ENCODE data around the gene SFTPD.

Gene SFTPD

GRCh38 chr10:79979976-79980687 is 31.2 kb upstream of the SFTPD start:
- Histone ChIP-seq H2AFZ (ENCODE audit: insufficient read depth, low read length, poor library complexity) (no peak overlapping the region), H2AK5ac (ENCODE audit: low read length) (no peak overlapping the region), H3K9me3 (ENCODE audit: insufficient read depth, low read depth, low read length) (peaks cover 5% of the 10 kb centered on the region), H4K12ac (ENCODE audit: low read depth, low read length) (no peak overlapping the region), H3K9ac (ENCODE audit: low read length) (no peak overlapping the region), H3K23ac (ENCODE audit: low read length) (no peak overlapping the region), H3K4ac (ENCODE audit: low read depth, low read length) (no peak overlapping the region), H3K36me3 (ENCODE audit: control insufficient read depth in 1 of 2, insufficient read depth in 2 of 2, low read length in 2 of 2) (no peaks in the 10 kb centered on the region), H3K18ac (ENCODE audit: low read length) (no peak overlapping the region), H3K79me2 (ENCODE audit: control insufficient read depth, insufficient read depth, low read length, poor library complexity) (peaks cover 3% of the 10 kb centered on the region), H2BK120ac (ENCODE audit: insufficient read depth, low read length, poor library complexity) (no peak overlapping the region), H4K91ac (ENCODE audit: low read depth, low read length) (no peak overlapping the region), H3K4me3 (ENCODE audit: low read depth, low read length) (no peak overlapping the region), H3K14ac (ENCODE audit: low read length) (no peak overlapping the region), H2BK12ac (ENCODE audit: low read length) (no peak overlapping the region), H3K27ac (ENCODE audit: low read depth, low read length) (no peak overlapping the region), H3K4me2 (ENCODE audit: low read length) (no peak overlapping the region), H2BK5ac (ENCODE audit: low read depth, low read length, poor library complexity) (no peak overlapping the region), H4K8ac (ENCODE audit: low read depth, low read length) (no peak overlapping the region), H3K79me1 (ENCODE audit: low read length) (peaks cover 5% of the 10 kb centered on the region), H3K4me1 (ENCODE audit: control insufficient read depth in 1 of 2, insufficient read depth in 2 of 2, low read length in 2 of 2) (peaks cover 0 to 5% of the 10 kb centered on the region in 2 experiments), H3K27me3 (ENCODE audit: insufficient read depth, low read length) (peaks cover 3% of the 10 kb centered on the region)
- DNase-seq = no peak
- WGBS (ENCODE audit: extremely low coverage, insufficient coverage, insufficient read length) = no CpG with 5 or more reads among the region's 2 CpGs

GRCh38 chr10:79979310-79979975 is 30.5 kb upstream of the SFTPD start:
- H3K27me3 ChIP-seq (ENCODE audit: insufficient read depth, low read length) = peaks cover 3% of the 10 kb centered on the region
- H4K12ac ChIP-seq (ENCODE audit: low read depth, low read length) = no peak overlapping the region
- no peak overlapping the region for H3K9ac ChIP-seq (ENCODE audit: low read length)
- no peak overlapping the region for H3K4me2 ChIP-seq (ENCODE audit: low read length)
- H2AK5ac ChIP-seq (ENCODE audit: low read length) = no peak overlapping the region
- no peak overlapping the region for H3K14ac ChIP-seq (ENCODE audit: low read length)
- no peak overlapping the region for H3K4ac ChIP-seq (ENCODE audit: low read depth, low read length)
- H3K23ac ChIP-seq (ENCODE audit: low read length) = no peak overlapping the region
- no peak overlapping the region for H4K91ac ChIP-seq (ENCODE audit: low read depth, low read length)
- no peak overlapping the region for H2BK12ac ChIP-seq (ENCODE audit: low read length)
- no peak overlapping the region for H3K18ac ChIP-seq (ENCODE audit: low read length)
- H2BK120ac ChIP-seq (ENCODE audit: insufficient read depth, low read length, poor library complexity) = no peak overlapping the region
- H3K4me1 ChIP-seq (ENCODE audit: control insufficient read depth in 1 of 2, insufficient read depth in 2 of 2, low read length in 2 of 2) = peaks cover 0 to 5% of the 10 kb centered on the region in 2 experiments
- DNase-seq = no peak
- H3K36me3 ChIP-seq (ENCODE audit: control insufficient read depth in 1 of 2, insufficient read depth in 2 of 2, low read length in 2 of 2) = no peaks in the 10 kb centered on the region
- peaks cover 5% of the 10 kb centered on the region for H3K9me3 ChIP-seq (ENCODE audit: insufficient read depth, low read depth, low read length)
- no peak overlapping the region for H2AFZ ChIP-seq (ENCODE audit: insufficient read depth, low read length, poor library complexity)
- H3K79me1 ChIP-seq (ENCODE audit: low read length) = peaks cover 5% of the 10 kb centered on the region
- no peak overlapping the region for H2BK5ac ChIP-seq (ENCODE audit: low read depth, low read length, poor library complexity)
- H4K8ac ChIP-seq (ENCODE audit: low read depth, low read length) = no peak overlapping the region
- no peak overlapping the region for H3K27ac ChIP-seq (ENCODE audit: low read depth, low read length)
- no peak overlapping the region for H3K4me3 ChIP-seq (ENCODE audit: low read depth, low read length)
- WGBS (ENCODE audit: extremely low coverage, insufficient coverage, insufficient read length) = no CpG with 5 or more reads among the region's 3 CpGs
- peaks cover 3% of the 10 kb centered on the region for H3K79me2 ChIP-seq (ENCODE audit: control insufficient read depth, insufficient read depth, low read length, poor library complexity)

DNA sequence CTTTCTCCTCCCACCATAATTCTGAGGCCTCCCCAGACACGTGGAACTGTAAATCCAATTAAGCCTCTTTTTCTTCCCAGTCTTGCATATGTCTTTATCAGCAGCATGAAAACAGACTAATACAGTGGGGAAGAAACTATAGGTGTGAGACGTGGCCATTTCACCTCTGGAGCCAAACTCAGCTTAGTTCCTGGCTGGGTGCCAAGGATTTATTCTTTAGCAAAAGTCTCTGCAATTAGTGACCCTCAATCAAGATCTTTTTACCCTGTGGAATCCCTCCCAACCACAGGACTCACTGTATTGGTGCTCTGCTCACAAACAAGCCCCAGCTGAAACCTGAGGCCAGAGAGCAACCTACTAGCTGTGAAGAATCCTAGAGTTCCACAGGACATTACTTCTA is 28.1 kb upstream of the SFTPD start:
- no peak overlapping the region for H3K4me3 ChIP-seq (ENCODE audit: low read depth, low read length)
- H2BK12ac ChIP-seq (ENCODE audit: low read length) = no peak overlapping the region
- no peak overlapping the region for H4K8ac ChIP-seq (ENCODE audit: low read depth, low read length)
- no peak overlapping the region for H3K18ac ChIP-seq (ENCODE audit: low read length)
- H3K14ac ChIP-seq (ENCODE audit: low read length) = no peak overlapping the region
- no peak overlapping the region for H3K27ac ChIP-seq (ENCODE audit: low read depth, low read length)
- H3K79me1 ChIP-seq (ENCODE audit: low read length) = peaks cover 4% of the 10 kb centered on the region
- H3K4me2 ChIP-seq (ENCODE audit: low read length) = no peak overlapping the region
- H2BK5ac ChIP-seq (ENCODE audit: low read depth, low read length, poor library complexity) = no peak overlapping the region
- H3K9me3 ChIP-seq (ENCODE audit: insufficient read depth, low read depth, low read length) = peaks cover 5% of the 10 kb centered on the region
- no peaks in the 10 kb centered on the region for H3K27me3 ChIP-seq (ENCODE audit: insufficient read depth, low read length)
- H3K36me3 ChIP-seq (ENCODE audit: control insufficient read depth in 1 of 2, insufficient read depth in 2 of 2, low read length in 2 of 2) = no peaks in the 10 kb centered on the region
- no peak overlapping the region for H3K4ac ChIP-seq (ENCODE audit: low read depth, low read length)
- H4K91ac ChIP-seq (ENCODE audit: low read depth, low read length) = no peak overlapping the region
- no peak overlapping the region for H2AFZ ChIP-seq (ENCODE audit: insufficient read depth, low read length, poor library complexity)
- peaks cover 0 to under 1% of the 10 kb centered on the region in 2 experiments for H3K4me1 ChIP-seq (ENCODE audit: control insufficient read depth in 1 of 2, insufficient read depth in 2 of 2, low read length in 2 of 2)
- H3K9ac ChIP-seq (ENCODE audit: low read length) = no peak overlapping the region
- no peak for DNase-seq
- no peak overlapping the region for H2AK5ac ChIP-seq (ENCODE audit: low read length)
- peaks cover 3% of the 10 kb centered on the region for H3K79me2 ChIP-seq (ENCODE audit: control insufficient read depth, insufficient read depth, low read length, poor library complexity)
- no CpG with 5 or more reads among the region's 2 CpGs for WGBS (ENCODE audit: extremely low coverage, insufficient coverage, insufficient read length)
- H4K12ac ChIP-seq (ENCODE audit: low read depth, low read length) = no peak overlapping the region
- no peak overlapping the region for H2BK120ac ChIP-seq (ENCODE audit: insufficient read depth, low read length, poor library complexity)
- H3K23ac ChIP-seq (ENCODE audit: low read length) = no peak overlapping the region

- H3K9ac ChIP-seq (ENCODE audit: low read length) = no peak overlapping the region
- H3K79me1 ChIP-seq (ENCODE audit: low read length) = no peaks in the 10 kb centered on the region
- H3K18ac ChIP-seq (ENCODE audit: low read length) = no peak overlapping the region
- no peaks in the 10 kb centered on the region for H3K9me3 ChIP-seq (ENCODE audit: insufficient read depth, low read depth, low read length)
- H4K91ac ChIP-seq (ENCODE audit: low read depth, low read length) = no peak overlapping the region
- H2BK120ac ChIP-seq (ENCODE audit: insufficient read depth, low read length, poor library complexity) = no peak overlapping the region
- no peaks in the 10 kb centered on the region for H3K36me3 ChIP-seq (ENCODE audit: control insufficient read depth in 1 of 2, insufficient read depth in 2 of 2, low read length in 2 of 2)
- H2AFZ ChIP-seq (ENCODE audit: insufficient read depth, low read length, poor library complexity) = no peak overlapping the region
- H3K27ac ChIP-seq (ENCODE audit: low read depth, low read length) = no peak overlapping the region
- H2AK5ac ChIP-seq (ENCODE audit: low read length) = no peak overlapping the region
- H2BK5ac ChIP-seq (ENCODE audit: low read depth, low read length, poor library complexity) = no peak overlapping the region
- H3K27me3 ChIP-seq (ENCODE audit: insufficient read depth, low read length) = no peaks in the 10 kb centered on the region
- H4K8ac ChIP-seq (ENCODE audit: low read depth, low read length) = no peak overlapping the region
- no peak for DNase-seq
- H3K4me2 ChIP-seq (ENCODE audit: low read length) = no peak overlapping the region
- H3K79me2 ChIP-seq (ENCODE audit: control insufficient read depth, insufficient read depth, low read length, poor library complexity) = no peaks in the 10 kb centered on the region
- H4K12ac ChIP-seq (ENCODE audit: low read depth, low read length) = no peak overlapping the region
- H3K14ac ChIP-seq (ENCODE audit: low read length) = no peak overlapping the region
- no peak overlapping the region for H2BK12ac ChIP-seq (ENCODE audit: low read length)
- no peaks in the 10 kb centered on the region for H3K4me1 ChIP-seq (ENCODE audit: control insufficient read depth in 1 of 2, insufficient read depth in 2 of 2, low read length in 2 of 2)
- H3K4me3 ChIP-seq (ENCODE audit: low read depth, low read length) = no peak overlapping the region
- no peak overlapping the region for H3K4ac ChIP-seq (ENCODE audit: low read depth, low read length)
- H3K23ac ChIP-seq (ENCODE audit: low read length) = no peak overlapping the region
Observed at GRCh38 chr10:79970062-79970461, 21.2 kb upstream of the SFTPD start.

All from trophoblast cell (in vitro differentiated cells and primary cell).